GM12878 (cell line): ENCODE measurements around the gene LPA. TPM values are rescaled to one million over a fixed set of nuclear protein-coding genes. Genes with fewer than 3 reads are reported as not detected.
"Not testable (repeated sequence)": the region's sequence is repeated elsewhere in the genome, so short reads cannot be mapped to it uniquely, and the experiment has no call there.

ENCODE experiments used
- ATAC-seq: fragments of 200-7000 bp; cut with Tn5 transposase; 3 replicates; pipeline ENCODE4 v1.9.1; 2020; ENCODE audit warnings: mild to moderate bottlenecking, moderate library complexity
- BruUV-seq: library from RNA; stranded (reverse); fragments of 400-500 nt; replicated peaks from 2 replicates; lab custom pipeline; 2021; lab: Mats Ljungman, UMichigan
- CTCF ChIA-PET: fragments of 300-600 bp; sonication (Branson Sonifier 250); formaldehyde crosslinking; extraction: SDS; loops from one replicate; lab custom pipeline; 2021; ENCODE audit warnings: inconsistent platforms; lab: Yijun Ruan, JAX
- POLR2A ChIA-PET: fragments of 350-600 bp; formaldehyde crosslinking; extraction: SDS; loops from one replicate; lab custom pipeline; 2021; ENCODE audit warnings: inconsistent platforms; lab: Charles Lee
- RAD21 ChIA-PET: fragments of 300-600 bp; sonication (Branson Sonifier 250); formaldehyde crosslinking; loops from one replicate; lab custom pipeline; 2023; ENCODE audit warnings: antibody characterized with exemption; ENCODE audit not compliant: unreplicated experiment; lab: Charles Lee
- SMC1A ChIA-PET: fragments of 300-600 bp; sonication (Branson Sonifier 250); formaldehyde crosslinking; loops from one replicate; lab custom pipeline; 2023; ENCODE audit not compliant: unreplicated experiment, uncharacterized antibody; lab: Charles Lee
- DNase-seq: peaks from one replicate; pipeline ENCODE4 v3.0.0-alpha.2; 2011; ENCODE audit warnings: low read depth, low spot score
- FAIRE-seq: peaks from 3 replicates; lab custom pipeline; 2011; peaks lifted over from hg19 to GRCh38; lab: Jason Lieb, UNC
- H2AFZ ChIP-seq: 2 replicates; pipeline ENCODE4 v1.6.0; 2011; ENCODE audit warnings: low read depth, low read length, control low read depth; ENCODE audit not compliant: control insufficient read depth
- H3K27ac ChIP-seq: 2 replicates; pipeline ENCODE4 v1.5.1; 2011; ENCODE audit warnings: control low read depth; ENCODE audit not compliant: control insufficient read depth, insufficient read depth
- H3K27me3 ChIP-seq, 2 experiments: replicated peaks in 1 of 2; 2 replicates each; pipeline versions ENCODE4 v1.6.0 to v1.6.1; 2011; ENCODE audit warnings: low read length in 1 of 2; ENCODE audit not compliant: control insufficient read depth in 2 of 2, insufficient read depth in 2 of 2
- H3K36me3 ChIP-seq, 2 experiments: 2 replicates each; pipeline ENCODE4 v1.5.1; 2011; ENCODE audit warnings: low read length in 1 of 2; ENCODE audit not compliant: control insufficient read depth in 2 of 2, insufficient read depth in 2 of 2
- H3K4me1 ChIP-seq: 2 replicates; pipeline ENCODE4 v1.6.1; 2011; ENCODE audit warnings: mild to moderate bottlenecking, low read length, moderate library complexity, mixed read lengths; ENCODE audit not compliant: control insufficient read depth, insufficient read depth
- H3K4me2 ChIP-seq: 2 replicates; pipeline ENCODE4 v1.6.0; 2011; ENCODE audit warnings: control low read depth; ENCODE audit not compliant: control insufficient read depth, insufficient read depth
- H3K4me3 ChIP-seq: fragments of 200-600 bp; sonication (generic); 2 replicates; pipeline ENCODE4 v1.5.1; 2016
- H3K79me2 ChIP-seq: 2 replicates; pipeline ENCODE4 v1.6.0; 2011; ENCODE audit warnings: low read length; ENCODE audit not compliant: control insufficient read depth, insufficient read depth
- H3K9ac ChIP-seq: 2 replicates; pipeline ENCODE4 v1.8.0; 2011; ENCODE audit warnings: low read length, control low read depth, mixed read lengths; ENCODE audit not compliant: control insufficient read depth, insufficient read depth
- H3K9me3 ChIP-seq: replicated peaks from 3 replicates; pipeline ENCODE4 v1.5.1; 2011; ENCODE audit warnings: mild to moderate bottlenecking, low read length; ENCODE audit not compliant: control insufficient read depth, insufficient read depth
- H4K20me1 ChIP-seq: 2 replicates; pipeline ENCODE4 v1.6.0; 2011; ENCODE audit not compliant: control insufficient read depth, insufficient read depth
- CHD1 ChIP-seq: IDR thresholded peaks from 2 replicates; pipeline ENCODE4 v1.6.1; 2012; ENCODE audit warnings: low read depth, low read length, improper control_type of control experiment
- CHD2 ChIP-seq: IDR thresholded peaks from 2 replicates; pipeline ENCODE4 v1.6.1; 2011; ENCODE audit warnings: low read depth, low read length, improper control_type of control experiment, borderline replicate concordance
- EED ChIP-seq: sonication (generic); IDR thresholded peaks from 2 replicates; pipeline ENCODE4 v1.6.1; 2016; ENCODE audit warnings: antibody characterized with exemption, low read depth
- KDM1A ChIP-seq: fragments of 200-600 bp; sonication (generic); IDR thresholded peaks from 2 replicates; pipeline ENCODE4 v1.6.1; 2016; ENCODE audit warnings: borderline replicate concordance
- NR2F1 ChIP-seq: fragments of 450-650 bp; conservative IDR thresholded peaks from 2 replicates; pipeline ENCODE4 v1.6.1; 2017; ENCODE audit warnings: mild to moderate bottlenecking
- POLR2AphosphoS5 ChIP-seq: IDR thresholded peaks from 2 replicates; pipeline ENCODE4 v1.6.1; 2011; ENCODE audit warnings: mild to moderate bottlenecking, low read length, inconsistent platforms
- RCOR1 ChIP-seq: conservative IDR thresholded peaks from 2 replicates; pipeline ENCODE4 v1.6.1; 2012; ENCODE audit warnings: low read depth, low read length, improper control_type of control experiment
- SMARCA5 ChIP-seq: fragments of 450-650 bp; IDR thresholded peaks from 2 replicates; pipeline ENCODE4 v1.6.1; 2017; ENCODE audit warnings: mild to moderate bottlenecking
- ZSCAN29 ChIP-seq: fragments of 450-650 bp; IDR thresholded peaks from 2 replicates; pipeline ENCODE4 v1.6.1; 2017; ENCODE audit warnings: mild to moderate bottlenecking, moderate library complexity
- WGBS: methylation state at CpG from one replicate; pipeline ENCODE4 v1.1.6; 2016; ENCODE audit warnings: low lambda C conversion rate; ENCODE audit not compliant: insufficient replicate concordance, insufficient coverage; ENCODE audit errors: missing lambda C conversion rate; 5-methylcytosine and 5-hydroxymethylcytosine counted together
- in situ Hi-C: fragments of 300-500 bp; cut with MboI; formaldehyde crosslinking; loops from 9 replicates; pipeline ENCODE4 v1.14.3; 2018; ENCODE audit warnings: mixed read lengths
- intact Hi-C: fragments of 100-400 bp; cut with micrococcal nuclease; formaldehyde crosslinking; loops from one replicate; pipeline ENCODE4 v1.14.2; 2022; ENCODE audit not compliant: unreplicated experiment
- polyA plus RNA-seq, 11 experiments: library from polyadenylated mRNA; depleted of rRNA in 4 of 11; unstranded in 6 of 11; stranded (reverse) in 5 of 11; fragments of >200 nt; fragmentation: Nextera tagmentation in 4 of 11; fragmentation: Illumina TruSeq in 1 of 11; extraction: Ambion mirVana in 4 of 11; extraction: Trizol in 1 of 11; gene quantifications; 1 replicate in 1 of 11; 2 replicates in 10 of 11; pipeline versions ENCODE4 v1.2.1 to v1.2.3, GENCODE V29; 2011 to 2016; ENCODE audit warnings: inconsistent platforms in 2 of 11, missing spikeins in 2 of 11, low read depth in 1 of 11
- total RNA-seq, 4 experiments: library from RNA; depleted of rRNA in 3 of 4; stranded (reverse); fragments of >200 nt in 3 of 4; fragmentation: Illumina TruSeq in 1 of 4; extraction: Trizol in 1 of 4; gene quantifications; 2 replicates each; pipeline versions ENCODE4 v1.2.1 to v1.2.3, GENCODE V29; 2013 to 2021

The LPA gene
- total and polyA plus RNA-seq, 10 of the 15 experiments (the other 5 are each of a cell fraction or from before 2014, with no cell fraction given) = 0.03 to 2.8 (median 0.57) TPM

GRCh38 chr6:160690458-160690857 is 26.4 kb upstream of the LPA start:
- intact Hi-C loops = no loop called here
- ChIA-PET POLR2A (no interaction called here), SMC1A (no interaction called here), RAD21 (no interaction called here), CTCF (no interaction called here)
- Histone ChIP-seq H3K27ac (no peak overlapping the region), H3K4me3 (no peak overlapping the region), H3K9ac (no peak overlapping the region), H3K27me3 (no peaks in the 10 kb centered on the region), H2AFZ (no peak overlapping the region), H3K79me2 (no peaks in the 10 kb centered on the region), H3K4me2 (no peak overlapping the region), H4K20me1 (no peaks in the 10 kb centered on the region), H3K4me1 (no peaks in the 10 kb centered on the region), H3K36me3 (no peaks in the 10 kb centered on the region), H3K9me3 (no peaks in the 10 kb centered on the region)
- DNase-seq (no peak), FAIRE-seq (no peak), ATAC-seq (no peak)
- BruUV-seq = no TSS peak
- TF ChIP-seq POLR2AphosphoS5 (no peak), RCOR1 (no peak), NR2F1 (no peak), ZSCAN29 (no peak), SMARCA5 (no peak)
- WGBS = 53% methylated on average over 9 of the region's 9 CpGs
- in situ Hi-C loops = no loop called here

- no peak overlapping the region for H3K4me3 ChIP-seq
- in situ Hi-C loops = no loop called here
- CTCF ChIA-PET = interaction anchor here (2.0 kb wide), 1 partner anchor 19 kb away, joined by 4 read pairs; no protein-coding TSS in a partner anchor
- no peaks in the 10 kb centered on the region for H3K79me2 ChIP-seq
- BruUV-seq = no TSS peak
- H3K36me3 ChIP-seq = no peaks in the 10 kb centered on the region
- SMC1A ChIA-PET = no interaction called here
- WGBS = 14% methylated on average over 5 of the region's 5 CpGs
- no peak overlapping the region for H3K9ac ChIP-seq
- FAIRE-seq = no peak
- no peaks in the 10 kb centered on the region for H3K4me1 ChIP-seq
- H4K20me1 ChIP-seq = no peaks in the 10 kb centered on the region
- RAD21 ChIA-PET = no interaction called here
- intact Hi-C loops = no loop called here
- POLR2A ChIA-PET = no interaction called here
- no peaks in the 10 kb centered on the region for H3K27me3 ChIP-seq
- ATAC-seq = no peak
- no peak overlapping the region for H3K4me2 ChIP-seq
- no peaks in the 10 kb centered on the region for H3K9me3 ChIP-seq
- H2AFZ ChIP-seq = no peak overlapping the region
- TF ChIP-seq CHD1 (no peak), KDM1A (no peak), EED (no peak), CHD2 (no peak), SMARCA5 (no peak)
- no peak for DNase-seq
- no peak overlapping the region for H3K27ac ChIP-seq
Measured at GRCh38 chr6:160685762-160686450, 21.8 kb upstream of the LPA start.

- H3K9ac ChIP-seq, H3K27ac ChIP-seq, H2AFZ ChIP-seq, in situ Hi-C loops, intact Hi-C loops, H4K20me1 ChIP-seq, H3K27me3 ChIP-seq, CTCF ChIA-PET, BruUV-seq, H3K36me3 ChIP-seq, H3K4me3 ChIP-seq, POLR2A ChIA-PET, ATAC-seq, DNase-seq, H3K4me2 ChIP-seq, RAD21 ChIA-PET, H3K79me2 ChIP-seq, H3K9me3 ChIP-seq, SMC1A ChIA-PET, FAIRE-seq, H3K4me1 ChIP-seq: not testable (repeated sequence)
- WGBS = 61% methylated on average over 29 of the region's 32 CpGs
Measured at GRCh38 chr6:160685101-160685761, 21.2 kb upstream of the LPA start.
